ENCODE data around the gene HOXB7. TPM values are rescaled to one million over a fixed set of nuclear protein-coding genes. Genes with fewer than 3 reads are reported as not detected.
A peak's percentile ranks its signal among the peaks of the same experiment; 100 is the strongest.

Gene HOXB7
- total RNA-seq, 1 donor from 2014 or later = 0.55 TPM

DNA sequence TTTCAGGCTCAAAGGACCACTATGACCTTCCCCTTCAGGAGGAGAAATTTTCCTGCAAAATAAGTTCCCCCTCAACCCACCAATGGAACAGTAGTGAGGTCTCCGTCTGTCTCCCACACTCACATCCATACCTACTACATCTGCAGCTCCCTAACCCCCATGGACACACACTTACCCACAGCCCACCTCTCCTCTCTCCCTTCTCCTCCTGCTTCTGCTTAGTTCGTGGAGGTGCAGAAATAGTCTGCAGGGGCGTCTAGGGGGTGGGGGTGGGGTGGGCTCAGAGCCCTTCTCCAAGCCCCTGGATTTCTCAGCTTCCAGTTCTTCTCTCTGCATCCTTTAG is 41.6 kb downstream of the HOXB7 start:
- TF ChIP-seq, protein P1, sequence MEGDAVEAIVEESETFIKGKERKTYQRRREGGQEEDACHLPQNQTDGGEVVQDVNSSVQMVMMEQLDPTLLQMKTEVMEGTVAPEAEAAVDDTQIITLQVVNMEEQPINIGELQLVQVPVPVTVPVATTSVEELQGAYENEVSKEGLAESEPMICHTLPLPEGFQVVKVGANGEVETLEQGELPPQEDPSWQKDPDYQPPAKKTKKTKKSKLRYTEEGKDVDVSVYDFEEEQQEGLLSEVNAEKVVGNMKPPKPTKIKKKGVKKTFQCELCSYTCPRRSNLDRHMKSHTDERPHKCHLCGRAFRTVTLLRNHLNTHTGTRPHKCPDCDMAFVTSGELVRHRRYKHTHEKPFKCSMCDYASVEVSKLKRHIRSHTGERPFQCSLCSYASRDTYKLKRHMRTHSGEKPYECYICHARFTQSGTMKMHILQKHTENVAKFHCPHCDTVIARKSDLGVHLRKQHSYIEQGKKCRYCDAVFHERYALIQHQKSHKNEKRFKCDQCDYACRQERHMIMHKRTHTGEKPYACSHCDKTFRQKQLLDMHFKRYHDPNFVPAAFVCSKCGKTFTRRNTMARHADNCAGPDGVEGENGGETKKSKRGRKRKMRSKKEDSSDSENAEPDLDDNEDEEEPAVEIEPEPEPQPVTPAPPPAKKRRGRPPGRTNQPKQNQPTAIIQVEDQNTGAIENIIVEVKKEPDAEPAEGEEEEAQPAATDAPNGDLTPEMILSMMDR (IDR thresholded peaks at IDR 0.05; ENCODE audit: unreplicated experiment) = no peak
- DNase-seq (ENCODE audit: low spot score, unreplicated experiment) = no peak
- peak overlapping the region; percentile 34 for H3K4me3 Mint-ChIP-seq (ENCODE audit: low read depth)
- H3K36me3 Mint-ChIP-seq (ENCODE audit: insufficient read depth) = no peaks in the 10 kb centered on the region
- H3K27ac Mint-ChIP-seq = no peak overlapping the region
- peaks cover 16% of the 10 kb centered on the region for H3K4me1 Mint-ChIP-seq (ENCODE audit: low read depth)
- H3K27me3 Mint-ChIP-seq = no peaks in the 10 kb centered on the region
- H3K9me3 Mint-ChIP-seq (ENCODE audit: low read depth) = no peaks in the 10 kb centered on the region

DNA sequence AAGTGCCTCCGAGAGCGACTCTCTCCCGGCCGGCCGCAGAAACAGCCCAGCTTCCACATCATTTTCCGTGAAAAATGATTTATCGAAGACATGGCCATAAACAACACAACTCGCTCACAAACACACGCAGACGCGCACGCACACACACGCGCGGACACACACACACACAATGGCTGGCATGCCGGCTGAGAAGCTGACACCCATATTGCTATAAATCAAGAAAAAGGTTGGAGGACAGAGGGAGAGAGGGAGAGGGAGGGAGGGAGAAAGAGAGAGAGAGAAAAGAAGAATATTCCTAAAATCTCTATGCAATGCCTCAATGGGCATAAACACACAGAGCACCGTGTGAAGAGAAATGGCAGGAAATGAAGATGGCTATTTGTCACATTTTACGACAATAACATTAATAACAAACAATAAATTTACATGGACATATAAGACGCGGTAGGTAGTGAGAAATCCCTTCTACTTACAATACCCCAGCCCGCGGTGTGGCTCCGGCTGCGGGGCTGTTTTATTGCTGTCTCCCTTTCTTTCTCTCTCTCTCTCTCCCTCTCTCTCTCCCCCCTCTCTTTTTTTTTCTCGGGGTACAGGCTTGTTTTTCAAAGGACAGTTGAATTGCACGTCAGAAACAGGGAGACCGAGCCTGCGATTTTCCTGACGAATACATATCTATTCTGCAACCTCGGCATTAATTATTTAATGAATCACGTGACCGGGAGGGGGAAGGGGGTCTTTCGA is 42.1 kb downstream of the HOXB7 start:
- H3K9me3 Mint-ChIP-seq (ENCODE audit: low read depth) = no peaks in the 10 kb centered on the region
- H3K4me3 Mint-ChIP-seq (ENCODE audit: low read depth) = peak overlapping the region; percentile 34
- no peak for DNase-seq (ENCODE audit: low spot score, unreplicated experiment)
- no peaks in the 10 kb centered on the region for H3K36me3 Mint-ChIP-seq (ENCODE audit: insufficient read depth)
- H3K27me3 Mint-ChIP-seq = peaks cover 2% of the 10 kb centered on the region
- TF ChIP-seq, protein P1 (IDR thresholded peaks at IDR 0.05; ENCODE audit: unreplicated experiment) = no peak
- peaks cover 17% of the 10 kb centered on the region for H3K4me1 Mint-ChIP-seq (ENCODE audit: low read depth)
- H3K27ac Mint-ChIP-seq = peak overlapping the region; percentile 33

DNA sequence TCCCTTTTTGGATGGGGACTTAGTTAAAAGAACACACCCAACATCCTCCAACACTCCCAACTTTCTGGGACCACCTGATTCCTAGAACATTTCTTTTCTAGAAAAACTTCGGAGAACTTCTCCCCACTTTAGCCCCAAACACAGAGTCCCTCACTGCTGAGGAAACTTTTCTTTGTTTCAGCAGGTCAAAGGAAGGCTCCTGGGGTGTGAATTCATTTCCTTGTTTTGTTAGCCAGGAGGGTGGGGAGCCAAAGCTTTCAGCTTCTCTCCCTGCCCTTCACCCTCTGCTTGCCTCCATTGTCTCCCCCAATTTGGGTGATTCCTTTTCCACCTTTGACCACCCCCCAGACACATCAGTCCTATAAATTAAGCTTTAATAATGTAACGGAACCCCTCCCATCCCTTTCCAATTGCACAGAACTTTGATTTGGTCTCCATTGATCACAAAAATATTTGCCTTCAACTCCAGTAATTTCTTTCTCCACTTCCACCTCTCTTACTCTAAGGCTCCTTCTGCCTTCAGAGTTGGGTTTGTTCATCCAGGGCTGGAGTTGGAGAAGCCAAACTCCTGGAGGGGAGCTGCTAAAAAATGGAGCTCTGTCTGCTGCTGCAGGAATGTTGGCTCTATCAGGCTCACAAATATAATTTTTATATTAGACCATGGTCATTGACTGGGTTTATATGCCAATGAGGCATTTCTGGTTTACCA is 43.0 kb downstream of the HOXB7 start:
- DNase-seq (ENCODE audit: low spot score, unreplicated experiment) = no peak
- Mint-ChIP-seq H3K27me3 (peaks cover 11% of the 10 kb centered on the region), H3K4me1 (ENCODE audit: low read depth) (peaks cover 25% of the 10 kb centered on the region), H3K9me3 (ENCODE audit: low read depth) (no peaks in the 10 kb centered on the region), H3K4me3 (ENCODE audit: low read depth) (no peak overlapping the region), H3K27ac (peak overlapping the region; percentile 33), H3K36me3 (ENCODE audit: insufficient read depth) (no peaks in the 10 kb centered on the region)
- TF ChIP-seq, protein P1 (IDR thresholded peaks at IDR 0.05; ENCODE audit: unreplicated experiment) = no peak

GRCh38 chr17:48567209-48567608 is 43.6 kb downstream of the HOXB7 start:
- TF ChIP-seq, protein P1 (IDR thresholded peaks at IDR 0.05; ENCODE audit: unreplicated experiment) = no peak

DNA sequence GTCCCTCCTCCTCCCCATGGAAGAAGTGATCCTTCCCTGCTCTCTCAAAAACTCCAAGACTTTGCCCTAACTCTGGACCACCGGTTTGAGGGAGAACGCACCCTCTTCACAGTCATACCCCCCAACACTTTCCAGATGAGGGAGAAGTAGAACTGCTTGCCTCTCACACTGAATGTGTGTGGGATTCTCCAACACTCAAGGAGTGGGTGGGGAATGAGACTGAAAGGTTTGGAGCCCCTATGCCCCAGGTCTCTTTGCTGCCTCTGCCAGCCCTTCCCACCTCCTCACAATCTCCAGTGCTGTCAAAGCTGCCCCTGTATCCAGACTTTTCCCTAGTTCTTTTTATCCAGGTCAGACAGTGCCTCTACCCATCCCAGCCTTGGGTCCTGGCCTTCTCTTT is 44.1 kb downstream of the HOXB7 start:
- TF ChIP-seq, protein P1 (IDR thresholded peaks at IDR 0.05; ENCODE audit: unreplicated experiment) = no peak
- peaks cover 19% of the 10 kb centered on the region for H3K27me3 Mint-ChIP-seq
- no peak overlapping the region for H3K27ac Mint-ChIP-seq
- peaks cover 35% of the 10 kb centered on the region for H3K4me1 Mint-ChIP-seq (ENCODE audit: low read depth)
- no peaks in the 10 kb centered on the region for H3K9me3 Mint-ChIP-seq (ENCODE audit: low read depth)
- DNase-seq (ENCODE audit: low spot score, unreplicated experiment) = no peak
- H3K4me3 Mint-ChIP-seq (ENCODE audit: low read depth) = no peak overlapping the region
- no peaks in the 10 kb centered on the region for H3K36me3 Mint-ChIP-seq (ENCODE audit: insufficient read depth)

More at GRCh38 chr17:48567209-48567608, 43.6 kb downstream of the HOXB7 start:
- Mint-ChIP-seq H3K36me3 (ENCODE audit: insufficient read depth) (no peaks in the 10 kb centered on the region), H3K4me3 (ENCODE audit: low read depth) (no peak overlapping the region), H3K4me1 (ENCODE audit: low read depth) (peaks cover 31% of the 10 kb centered on the region), H3K27me3 (peaks cover 17% of the 10 kb centered on the region), H3K27ac (no peak overlapping the region), H3K9me3 (ENCODE audit: low read depth) (no peaks in the 10 kb centered on the region)
- DNase-seq (ENCODE audit: low spot score, unreplicated experiment) = no peak

Data from progenitor cell of endocrine pancreas (in vitro differentiated cells).